ENCODE data around the gene NUP210. TPM values are rescaled to one million over a fixed set of nuclear protein-coding genes. Genes with fewer than 3 reads are reported as not detected.
"Not testable (repeated sequence)": the region's sequence is repeated elsewhere in the genome, so short reads cannot be mapped to it uniquely, and the experiment has no call there.

NUP210 gene
- total and polyA plus RNA-seq, 3 experiments from 2014 or later = 87.4 to 146 (median 143) TPM

- Mint-ChIP-seq H3K4me1 (peaks cover 10 to 18% (median 14%) of the 10 kb centered on the region in 3 donors), H3K9me3 (no peaks in the 10 kb centered on the region), H3K27me3 (peaks cover 0 to 3% of the 10 kb centered on the region in 2 donors), H3K4me3 (no peak overlapping the region), H3K36me3 (peaks cover 4 to 99% (median 19%) of the 10 kb centered on the region in 3 donors), H3K27ac (peak overlapping the region in 2 of 8 donors; percentile 72 to 79)
- H3K27me3 ChIP-seq (ENCODE audit: insufficient read depth, low read length, poor library complexity, severe bottlenecking) = no peaks in the 10 kb centered on the region
- no peaks in the 10 kb centered on the region for H3K9me3 ChIP-seq (ENCODE audit: low read length)
- no peaks in the 10 kb centered on the region for H3K4me1 ChIP-seq (ENCODE audit: insufficient read depth, low read length)
- DNase-seq = peak in 1 of 5 donors; percentile 7
- CTCF ChIA-PET = interaction anchor here (0.8 to 4.7 kb wide), 6 partner anchors 11 to 63 kb away, joined by 3 to 71 read pairs (median 4); no protein-coding TSS in a partner anchor
- H3K36me3 ChIP-seq (ENCODE audit: insufficient read depth, low read length) = peaks cover 89% of the 10 kb centered on the region
- POLR2A ChIA-PET = interaction anchor here (0.5 kb wide), 1 partner anchor 28 kb away, joined by 3 read pairs; no protein-coding TSS in a partner anchor
- no peak overlapping the region for H3K4me3 ChIP-seq (ENCODE audit: low read length)
- no peak overlapping the region for H3K27ac ChIP-seq (ENCODE audit: low read depth, low read length)
Measured at GRCh38 chr3:13391308-13391707, 28.8 kb downstream of the NUP210 start.

GRCh38 chr3:13389378-13389777 is 30.7 kb downstream of the NUP210 start:
- Histone ChIP-seq H3K36me3 (ENCODE audit: insufficient read depth, low read length) (peaks cover 89% of the 10 kb centered on the region), H3K9me3 (ENCODE audit: low read length) (no peaks in the 10 kb centered on the region), H3K4me1 (ENCODE audit: insufficient read depth, low read length) (peaks cover 6% of the 10 kb centered on the region), H3K27me3 (ENCODE audit: insufficient read depth, low read length, poor library complexity, severe bottlenecking) (no peaks in the 10 kb centered on the region), H3K4me3 (ENCODE audit: low read length) (no peak overlapping the region), H3K27ac (ENCODE audit: low read depth, low read length) (no peak overlapping the region)
- no peak for DNase-seq
- Mint-ChIP-seq H3K27me3 (peaks cover 0 to 3% of the 10 kb centered on the region in 2 donors), H3K4me3 (no peak overlapping the region), H3K36me3 (peaks cover 0 to 100% (median 21%) of the 10 kb centered on the region in 3 donors), H3K4me1 (peaks cover 17 to 19% (median 19%) of the 10 kb centered on the region in 3 donors), H3K9me3 (no peaks in the 10 kb centered on the region), H3K27ac (peak overlapping the region in 1 of 8 donors; percentile 12)
- POLR2A ChIA-PET = no interaction called here
- CTCF ChIA-PET = interaction anchor here (1.0 to 2.0 kb wide), 3 partner anchors 11 to 63 kb away, joined by 3 to 9 read pairs (median 4); no protein-coding TSS in a partner anchor

- Mint-ChIP-seq H3K4me3 (no peak overlapping the region), H3K9me3 (no peaks in the 10 kb centered on the region), H3K4me1 (peaks cover 17 to 19% (median 17%) of the 10 kb centered on the region in 3 donors), H3K27ac (peak overlapping the region in 1 of 8 donors; percentile 33), H3K36me3 (peaks cover 0 to 100% (median 23%) of the 10 kb centered on the region in 3 donors), H3K27me3 (peaks cover 0 to 3% of the 10 kb centered on the region in 2 donors)
- no peaks in the 10 kb centered on the region for H3K27me3 ChIP-seq (ENCODE audit: insufficient read depth, low read length, poor library complexity, severe bottlenecking)
- no peak overlapping the region for H3K4me3 ChIP-seq (ENCODE audit: low read length)
- H3K36me3 ChIP-seq (ENCODE audit: insufficient read depth, low read length) = peaks cover 88% of the 10 kb centered on the region
- DNase-seq = no peak
- H3K27ac ChIP-seq (ENCODE audit: low read depth, low read length) = no peak overlapping the region
- ChIA-PET POLR2A (no interaction called here), CTCF (interaction anchor here (1.0 to 2.0 kb wide), 3 partner anchors 10 to 64 kb away, joined by 3 to 9 read pairs (median 4); no protein-coding TSS in a partner anchor)
- no peaks in the 10 kb centered on the region for H3K9me3 ChIP-seq (ENCODE audit: low read length)
- peaks cover 6% of the 10 kb centered on the region for H3K4me1 ChIP-seq (ENCODE audit: insufficient read depth, low read length)
Measured at GRCh38 chr3:13388816-13389215, 31.3 kb downstream of the NUP210 start.

GRCh38 chr3:13385373-13385965 is 34.7 kb downstream of the NUP210 start:
- Histone ChIP-seq H3K36me3 (ENCODE audit: insufficient read depth, low read length) (peaks cover 83% of the 10 kb centered on the region), H3K27me3 (ENCODE audit: insufficient read depth, low read length, poor library complexity, severe bottlenecking) (no peaks in the 10 kb centered on the region), H3K27ac (ENCODE audit: low read depth, low read length) (no peak overlapping the region), H3K4me3 (ENCODE audit: low read length) (no peak overlapping the region), H3K9me3 (ENCODE audit: low read length) (no peaks in the 10 kb centered on the region), H3K4me1 (ENCODE audit: insufficient read depth, low read length) (peaks cover 6% of the 10 kb centered on the region)
- peaks cover 7 to 14% (median 12%) of the 10 kb centered on the region in 3 donors for H3K4me1 Mint-ChIP-seq
- peaks cover 0 to 3% of the 10 kb centered on the region in 2 donors for H3K27me3 Mint-ChIP-seq
- H3K27ac Mint-ChIP-seq = peak overlapping the region in 2 of 8 donors; percentile 33 to 37
- H3K4me3 Mint-ChIP-seq = no peak overlapping the region
- ChIA-PET POLR2A (no interaction called here), CTCF (no interaction called here)
- no peak for DNase-seq
- H3K36me3 Mint-ChIP-seq = peaks cover 0 to 98% (median 22%) of the 10 kb centered on the region in 3 donors
- H3K9me3 Mint-ChIP-seq = no peaks in the 10 kb centered on the region

- ChIA-PET CTCF (interaction anchor here (1.6 to 2.4 kb wide), 3 partner anchors 10 to 74 kb away, joined by 4 to 9 read pairs (median 6); no protein-coding TSS in a partner anchor), POLR2A (no interaction called here)
- Mint-ChIP-seq H3K27me3 (peaks cover 0 to 1% of the 10 kb centered on the region in 2 donors), H3K36me3 (peaks cover 0 to 95% (median 21%) of the 10 kb centered on the region in 3 donors), H3K4me3 (no peak overlapping the region), H3K27ac (peak overlapping the region in 1 of 8 donors; percentile 69), H3K9me3 (no peaks in the 10 kb centered on the region), H3K4me1 (peaks cover 3 to 12% (median 4%) of the 10 kb centered on the region in 3 donors)
- H3K9me3 ChIP-seq (ENCODE audit: low read length) = no peaks in the 10 kb centered on the region
- peaks cover 3% of the 10 kb centered on the region for H3K4me1 ChIP-seq (ENCODE audit: insufficient read depth, low read length)
- H3K4me3 ChIP-seq (ENCODE audit: low read length) = no peak overlapping the region
- H3K36me3 ChIP-seq (ENCODE audit: insufficient read depth, low read length) = peaks cover 78% of the 10 kb centered on the region
- no peak overlapping the region for H3K27ac ChIP-seq (ENCODE audit: low read depth, low read length)
- DNase-seq = no peak
- no peaks in the 10 kb centered on the region for H3K27me3 ChIP-seq (ENCODE audit: insufficient read depth, low read length, poor library complexity, severe bottlenecking)
Measured at GRCh38 chr3:13380971-13381370, 39.2 kb downstream of the NUP210 start.

- H3K9me3 ChIP-seq (ENCODE audit: low read length) = no peaks in the 10 kb centered on the region
- Mint-ChIP-seq H3K27me3 (peaks cover 0 to 1% of the 10 kb centered on the region in 2 donors), H3K4me3 (no peak overlapping the region), H3K36me3 (peaks cover 0 to 88% (median 14%) of the 10 kb centered on the region in 3 donors), H3K9me3 (no peaks in the 10 kb centered on the region), H3K4me1 (peaks cover 0 to 6% (median 0%) of the 10 kb centered on the region in 3 donors), H3K27ac (peak overlapping the region in 1 of 8 donors; percentile 29)
- no peaks in the 10 kb centered on the region for H3K27me3 ChIP-seq (ENCODE audit: insufficient read depth, low read length, poor library complexity, severe bottlenecking)
- CTCF ChIA-PET = interaction anchor here (2.3 kb wide), 1 partner anchor 73 kb away, joined by 9 read pairs; no protein-coding TSS in a partner anchor
- DNase-seq = no peak
- no peaks in the 10 kb centered on the region for H3K4me1 ChIP-seq (ENCODE audit: insufficient read depth, low read length)
- no peak overlapping the region for H3K27ac ChIP-seq (ENCODE audit: low read depth, low read length)
- no peak overlapping the region for H3K4me3 ChIP-seq (ENCODE audit: low read length)
- peaks cover 78% of the 10 kb centered on the region for H3K36me3 ChIP-seq (ENCODE audit: insufficient read depth, low read length)
- POLR2A ChIA-PET = no interaction called here
Measured at GRCh38 chr3:13379201-13379830, 40.8 kb downstream of the NUP210 start.

- no peak overlapping the region for H3K27ac ChIP-seq (ENCODE audit: low read depth, low read length)
- H3K9me3 ChIP-seq (ENCODE audit: low read length) = no peaks in the 10 kb centered on the region
- H3K4me3 ChIP-seq (ENCODE audit: low read length) = no peak overlapping the region
- H3K4me1 Mint-ChIP-seq = peaks cover 0 to 6% (median 0%) of the 10 kb centered on the region in 3 donors
- peaks cover 83% of the 10 kb centered on the region for H3K36me3 ChIP-seq (ENCODE audit: insufficient read depth, low read length)
- H3K36me3 Mint-ChIP-seq = peaks cover 0 to 79% (median 12%) of the 10 kb centered on the region in 3 donors
- CTCF ChIA-PET = interaction anchor here (0.8 to 1.4 kb wide), 3 partner anchors 11 to 74 kb away, joined by 3 to 4 read pairs (median 4); no protein-coding TSS in a partner anchor
- peaks cover 0 to 1% of the 10 kb centered on the region in 2 donors for H3K27me3 Mint-ChIP-seq
- DNase-seq = no peak
- H3K27ac Mint-ChIP-seq = peak overlapping the region in 5 of 8 donors; percentile 7 to 79 (median 58)
- no peaks in the 10 kb centered on the region for H3K9me3 Mint-ChIP-seq
- no peaks in the 10 kb centered on the region for H3K4me1 ChIP-seq (ENCODE audit: insufficient read depth, low read length)
- no peaks in the 10 kb centered on the region for H3K27me3 ChIP-seq (ENCODE audit: insufficient read depth, low read length, poor library complexity, severe bottlenecking)
- POLR2A ChIA-PET = no interaction called here
- H3K4me3 Mint-ChIP-seq = no peak overlapping the region
Measured at GRCh38 chr3:13378155-13378554, 42.0 kb downstream of the NUP210 start.

GRCh38 chr3:13377741-13378140 is 42.4 kb downstream of the NUP210 start:
- H3K4me1 ChIP-seq (ENCODE audit: insufficient read depth, low read length); H3K27me3 ChIP-seq (ENCODE audit: insufficient read depth, low read length, poor library complexity, severe bottlenecking); H3K27ac ChIP-seq (ENCODE audit: low read depth, low read length); H3K27me3 Mint-ChIP-seq; POLR2A ChIA-PET; DNase-seq; H3K9me3 ChIP-seq (ENCODE audit: low read length); H3K9me3 Mint-ChIP-seq; H3K4me3 Mint-ChIP-seq; H3K4me1 Mint-ChIP-seq; H3K4me3 ChIP-seq (ENCODE audit: low read length): not testable (repeated sequence)
- CTCF ChIA-PET = interaction anchor here (0.8 to 1.4 kb wide), 3 partner anchors 12 to 74 kb away, joined by 3 to 4 read pairs (median 4); no protein-coding TSS in a partner anchor
- Mint-ChIP-seq H3K36me3 (peaks cover 0 to 75% (median 12%) of the 10 kb centered on the region in 3 donors), H3K27ac (peak overlapping the region in 4 of 8 donors; percentile 7 to 79 (median 44))
- H3K36me3 ChIP-seq (ENCODE audit: insufficient read depth, low read length) = peaks cover 83% of the 10 kb centered on the region

Measured in CD8-positive, alpha-beta memory T cell (primary cell).